Hindlimb muscle (tissue), 1 donor: ENCODE measurements around the gene INAFM1. TPM values are rescaled to one million over a fixed set of nuclear protein-coding genes. Genes with fewer than 3 reads are reported as not detected.
"Not testable (repeated sequence)": the region's sequence is repeated elsewhere in the genome, so short reads cannot be mapped to it uniquely, and the experiment has no call there.

Experiments used
- DNase-seq: peaks from one replicate; pipeline ENCODE4 v3.0.0-alpha.2; 2013
- polyA plus RNA-seq: library from polyadenylated mRNA; unstranded; fragments of 120-200 nt; gene quantifications from one replicate; pipeline ENCODE4 v1.2.1, GENCODE V29; 2013; ENCODE audit not compliant: insufficient read length

The INAFM1 gene
- polyA plus RNA-seq, 1 donor: 13.9 TPM

DNA sequence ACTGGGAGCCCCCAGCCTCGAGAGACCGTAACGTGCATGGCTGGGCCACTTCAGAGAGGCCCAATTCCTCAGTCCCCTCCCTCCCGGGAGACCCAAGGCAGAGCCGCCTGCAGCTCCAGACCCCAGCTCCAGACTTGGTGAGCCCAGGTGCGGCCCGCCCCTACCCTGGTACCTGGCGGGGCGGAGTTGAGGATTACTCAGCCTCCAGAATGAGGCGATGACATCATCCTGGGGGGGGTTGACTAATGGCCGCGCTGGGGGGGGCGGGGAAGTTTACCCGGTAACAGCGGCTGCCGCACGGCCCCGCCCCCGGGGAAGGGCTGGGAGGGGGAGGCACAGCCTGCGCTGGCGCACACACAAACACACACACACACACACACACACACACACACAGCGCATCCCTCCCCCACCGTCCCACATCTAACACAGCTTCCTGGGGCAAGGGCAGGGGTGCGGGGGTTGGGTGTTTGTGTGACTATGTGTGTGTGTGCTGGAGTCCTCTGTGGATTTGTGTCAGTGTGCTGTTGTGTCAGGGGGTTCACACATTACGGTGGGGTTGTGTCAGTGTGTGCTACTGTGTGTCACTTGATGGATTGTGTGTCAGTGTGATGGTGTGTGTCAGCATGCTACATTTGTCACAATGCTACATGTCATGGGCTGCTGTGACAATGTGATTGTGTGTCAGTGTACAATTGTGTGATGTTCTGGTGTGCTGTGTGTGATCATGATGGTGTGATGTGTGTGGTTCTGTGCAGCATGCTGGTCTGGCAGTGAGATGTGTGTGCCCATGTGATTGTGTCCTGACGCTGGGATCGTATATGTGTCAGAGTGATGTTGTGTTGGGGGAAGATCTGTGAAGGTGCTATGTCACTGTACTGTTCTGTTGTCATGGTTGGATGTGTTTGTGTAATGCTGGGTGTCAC lies 33.4 kb upstream of the INAFM1 start:
- DNase-seq: peak; percentile 60

DNA sequence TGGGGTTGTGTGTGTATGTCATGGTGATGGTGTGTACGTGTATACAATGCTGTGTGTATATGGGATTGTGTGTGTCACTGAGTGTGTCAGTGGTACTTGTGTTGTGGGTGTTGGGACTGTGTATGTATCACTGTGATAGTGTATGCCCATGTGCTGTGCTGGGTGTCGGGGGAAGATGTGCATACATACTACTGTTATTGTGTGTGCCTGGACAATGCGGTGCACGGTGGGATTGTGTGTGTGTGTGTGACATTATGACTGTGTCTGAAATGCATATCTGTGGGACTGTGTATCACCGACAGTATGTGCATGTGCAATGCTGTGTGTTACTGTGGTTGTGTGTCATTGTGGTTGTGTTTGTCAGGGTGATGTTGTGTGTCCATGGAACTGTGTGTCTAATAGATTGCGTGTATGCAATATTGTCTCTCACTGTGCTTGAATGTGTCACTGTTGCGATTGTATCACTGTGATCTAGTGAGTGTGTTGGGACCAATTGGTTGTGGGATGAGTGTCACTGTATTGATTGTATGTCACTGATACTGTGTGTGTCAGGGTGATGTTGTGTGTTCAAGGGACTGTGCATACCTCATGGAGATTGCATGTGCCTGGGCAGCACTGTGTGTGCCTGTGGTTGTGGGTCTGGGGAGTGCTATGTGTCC lies 32.6 kb upstream of the INAFM1 start:
- DNase-seq: no peak

DNA sequence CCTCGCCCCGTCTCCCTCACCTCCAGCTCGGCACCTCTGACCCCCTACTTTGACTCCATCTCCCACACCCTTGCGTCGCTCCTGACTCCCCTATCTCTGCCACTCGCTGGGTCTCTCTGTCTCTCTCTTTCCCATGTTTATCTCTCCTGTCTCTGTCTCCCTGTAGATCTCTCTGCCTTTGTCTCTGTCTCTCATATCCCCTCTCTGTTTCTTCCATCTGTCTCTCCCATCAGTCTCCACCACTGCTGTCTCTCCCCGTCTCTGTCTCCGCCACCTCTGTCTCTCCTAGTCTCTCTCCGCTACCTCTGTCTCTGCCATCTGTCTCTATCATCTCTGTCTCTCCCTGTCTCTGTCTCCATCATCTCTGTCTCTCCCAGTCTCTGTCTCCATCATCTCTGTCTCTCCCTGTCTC lies 31.3 kb upstream of the INAFM1 start:
- DNase-seq: no peak

DNA sequence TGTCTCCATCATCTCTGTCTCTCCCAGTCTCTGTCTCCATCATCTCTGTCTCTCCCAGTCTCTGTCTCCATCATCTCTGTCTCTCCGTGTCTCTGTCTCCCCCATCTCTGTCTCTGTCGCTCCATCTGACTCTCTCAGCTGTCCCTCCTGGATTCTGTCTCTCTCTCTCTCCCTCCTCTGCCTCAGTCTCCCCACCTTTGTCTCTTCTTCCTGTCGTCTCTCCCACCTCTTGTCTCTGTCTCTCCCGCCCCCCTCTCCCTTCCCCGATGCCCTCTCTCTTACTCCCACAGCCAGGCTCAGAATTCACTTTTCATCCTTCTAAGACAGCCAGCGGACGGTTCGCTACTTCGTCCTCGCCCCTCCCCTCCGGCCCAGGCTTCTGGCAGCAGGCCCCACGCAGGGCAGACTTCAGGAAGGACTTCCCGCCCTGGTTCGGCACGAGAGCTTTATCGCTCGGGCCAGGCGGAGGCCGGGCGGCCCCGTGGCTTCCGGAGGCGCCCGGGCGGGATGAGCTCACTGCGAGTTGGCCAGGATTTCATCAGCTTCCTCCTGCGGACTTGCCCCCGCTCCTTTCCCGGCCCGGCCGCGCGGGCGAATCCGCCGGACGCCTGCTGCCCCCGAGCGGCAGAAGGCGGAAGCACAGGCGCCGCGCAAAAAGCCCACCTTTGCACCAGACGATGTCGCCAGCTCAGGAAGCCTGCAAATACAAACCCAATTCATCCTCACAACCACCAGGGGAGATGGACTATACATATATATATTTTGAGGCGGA lies 30.7 kb upstream of the INAFM1 start:
- DNase-seq: peak; percentile 95

DNA sequence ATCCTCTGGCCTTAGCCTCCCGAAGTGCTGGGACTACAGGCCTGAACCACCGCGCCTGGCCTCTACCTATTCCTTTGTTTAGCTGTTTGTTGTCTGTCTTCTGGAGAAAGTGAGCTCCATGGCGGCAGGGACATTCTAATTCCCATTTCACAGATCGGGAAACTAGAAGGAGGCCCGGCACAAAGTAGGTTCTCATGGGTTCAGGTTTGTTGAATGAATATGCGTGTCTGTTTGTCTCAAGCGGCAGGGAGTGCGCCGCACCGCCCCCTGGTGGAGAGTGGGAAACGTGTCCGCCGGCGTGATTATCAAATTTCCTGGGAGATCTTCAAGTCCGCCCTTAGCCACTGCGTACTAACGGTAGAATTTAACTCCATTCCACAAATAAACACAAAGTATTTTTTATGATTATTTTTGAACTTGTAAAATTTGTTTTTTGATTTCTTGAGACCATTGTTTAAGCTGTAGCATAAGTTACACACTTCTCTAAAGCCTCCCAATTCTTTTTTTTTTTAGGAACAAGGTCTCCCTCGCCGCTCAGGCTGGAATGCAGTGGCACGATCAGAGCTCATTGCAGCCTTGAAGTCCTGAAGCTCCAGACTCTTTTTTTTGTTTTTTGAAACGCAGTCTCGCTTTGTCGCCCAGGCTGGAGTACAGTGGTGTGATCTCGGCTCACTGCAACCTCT lies 27.2 kb upstream of the INAFM1 start:
- DNase-seq: peak; percentile 74

DNA sequence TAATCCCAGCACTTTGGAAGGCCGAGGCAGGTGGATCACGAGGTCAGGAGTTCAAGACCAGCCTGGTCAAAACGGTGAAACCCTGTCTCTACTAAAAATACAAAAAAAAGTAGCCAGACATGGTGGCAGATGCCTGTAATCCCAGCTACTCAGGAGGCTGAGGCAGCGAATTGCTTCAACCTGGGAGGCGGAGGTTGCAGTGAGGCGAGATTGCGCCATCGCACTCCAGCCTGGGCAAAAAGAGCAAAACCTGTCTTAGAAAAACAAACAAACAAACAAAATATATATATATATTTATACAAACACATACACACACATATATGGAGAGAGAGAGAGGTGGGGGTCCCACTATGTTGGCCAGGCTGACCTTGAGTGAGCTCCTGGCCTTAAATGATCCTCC lies 21.7 kb upstream of the INAFM1 start:
- DNase-seq: not testable (repeated sequence)

DNA sequence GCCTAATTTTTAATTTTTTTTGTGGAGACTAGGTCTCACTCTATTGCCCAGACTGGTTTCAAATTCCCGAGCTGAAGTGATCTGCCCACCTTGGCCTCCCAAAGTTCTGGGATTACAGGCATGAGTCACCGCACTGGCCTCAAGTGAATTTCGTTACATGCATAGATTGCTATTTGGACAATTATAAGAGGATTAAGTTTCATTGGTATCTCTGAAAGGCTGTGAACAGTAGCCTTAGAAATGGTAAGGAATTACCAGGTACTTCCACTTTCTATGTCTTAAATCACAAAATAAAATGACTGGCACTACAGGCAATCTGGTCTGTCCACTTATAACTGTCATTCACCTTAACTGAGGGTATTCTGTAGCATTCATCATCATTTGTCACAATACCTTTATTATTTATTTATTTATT lies 21.2 kb upstream of the INAFM1 start:
- DNase-seq: no peak

DNA sequence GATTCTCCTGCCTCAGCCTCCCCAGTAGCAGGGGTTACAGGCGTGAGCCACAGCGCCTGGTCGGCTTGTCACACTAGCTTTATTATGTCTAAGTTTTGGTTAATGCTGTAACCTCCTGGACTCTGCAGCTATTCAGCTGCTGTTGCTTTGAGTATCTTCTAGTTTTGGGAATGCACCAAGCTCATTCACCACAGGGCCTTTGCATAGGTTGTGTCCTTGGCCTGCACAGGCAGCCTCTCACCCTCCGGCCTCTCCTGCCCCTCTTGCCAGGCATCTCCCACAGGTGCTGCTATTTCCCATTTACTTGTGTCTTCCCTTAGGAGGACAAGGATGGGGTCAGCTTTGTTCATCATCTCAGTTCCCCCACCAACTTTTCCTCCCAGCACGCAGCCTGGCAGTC lies 20.7 kb upstream of the INAFM1 start:
- no peak for DNase-seq

DNA sequence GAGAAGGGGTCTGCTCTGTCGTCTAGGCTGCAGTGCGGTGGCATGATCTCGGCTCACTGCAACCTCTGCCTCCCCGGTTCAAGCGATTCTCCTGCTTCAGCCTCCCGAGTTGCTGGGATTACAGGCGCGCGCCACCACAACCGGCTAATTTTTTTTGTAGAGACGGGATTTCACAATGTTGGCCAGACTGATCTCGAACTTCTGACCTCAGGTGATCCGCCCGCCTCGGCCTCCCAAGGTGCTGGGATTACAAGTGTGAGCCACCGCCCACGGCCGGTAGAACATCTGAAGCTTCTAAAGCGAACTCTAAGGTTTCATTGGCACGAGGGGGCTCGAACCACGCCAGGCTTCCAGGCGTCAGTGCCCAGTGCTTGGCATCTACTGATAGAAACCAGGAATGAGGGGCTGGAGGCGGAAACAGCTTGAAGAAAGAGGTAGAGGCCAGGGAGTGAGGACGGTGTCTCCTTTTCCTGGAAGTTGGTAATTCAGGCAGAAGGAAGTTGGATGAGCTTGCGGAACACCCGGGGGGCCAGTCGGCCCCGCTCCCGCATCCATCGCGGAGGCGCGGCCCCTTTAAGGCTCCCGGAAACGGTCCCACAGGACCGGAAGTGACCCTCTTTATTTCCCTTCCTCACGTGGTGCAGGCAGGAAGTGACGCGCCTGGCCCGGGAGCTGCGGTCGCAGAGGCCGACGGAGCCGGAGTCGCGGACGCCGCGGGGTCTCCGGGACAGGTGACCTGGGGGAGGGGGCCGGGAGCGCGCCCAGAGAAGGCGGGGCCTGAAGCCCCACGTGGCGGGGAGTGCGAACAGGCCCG lies 18.6 kb upstream of the INAFM1 start, which contains the start of gene CCDC9:
Gene CCDC9, plus strand, starts transcription at position 647 of the 814 bp plus-strand sequence. CDS start 1,876 bp downstream, outside the sequence.
- peak; percentile 96 for DNase-seq

DNA sequence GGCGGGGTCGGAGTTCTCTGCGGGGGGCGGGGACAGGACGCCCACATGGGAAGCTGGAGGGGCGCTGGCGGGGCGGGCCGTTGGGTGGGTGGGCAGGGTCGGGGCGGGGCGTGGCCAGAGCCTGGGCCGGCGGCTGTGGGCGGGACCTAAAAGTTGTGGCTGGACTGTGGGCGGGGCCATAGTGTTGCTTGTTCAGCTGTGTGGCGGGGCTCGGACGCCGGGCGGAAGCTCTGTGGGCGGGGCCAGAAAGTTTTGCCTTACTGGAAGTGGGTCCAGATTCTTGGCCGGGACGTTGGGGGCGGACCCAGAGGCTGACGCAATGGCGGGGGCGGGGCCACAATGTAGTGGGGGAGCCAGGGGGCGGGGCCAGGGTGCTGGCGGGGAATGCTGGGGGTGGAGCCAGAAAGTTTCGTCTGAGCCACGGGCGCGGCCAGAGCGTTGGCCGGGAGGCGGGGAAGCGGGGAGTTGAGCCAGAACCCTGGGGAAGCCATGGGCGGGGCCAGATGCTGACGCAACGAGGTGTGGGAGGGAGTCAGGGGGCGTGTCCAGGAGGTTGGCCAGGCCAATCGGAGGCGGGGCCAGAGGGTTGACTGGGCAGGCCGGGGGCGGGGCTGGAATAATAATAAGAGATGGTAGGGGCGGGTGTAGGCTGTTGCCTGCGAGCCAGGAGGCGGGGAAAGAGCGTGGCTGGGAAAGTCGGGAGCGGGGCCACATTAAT lies 17.8 kb upstream of the INAFM1 start:
- peak; percentile 98 for DNase-seq

DNA sequence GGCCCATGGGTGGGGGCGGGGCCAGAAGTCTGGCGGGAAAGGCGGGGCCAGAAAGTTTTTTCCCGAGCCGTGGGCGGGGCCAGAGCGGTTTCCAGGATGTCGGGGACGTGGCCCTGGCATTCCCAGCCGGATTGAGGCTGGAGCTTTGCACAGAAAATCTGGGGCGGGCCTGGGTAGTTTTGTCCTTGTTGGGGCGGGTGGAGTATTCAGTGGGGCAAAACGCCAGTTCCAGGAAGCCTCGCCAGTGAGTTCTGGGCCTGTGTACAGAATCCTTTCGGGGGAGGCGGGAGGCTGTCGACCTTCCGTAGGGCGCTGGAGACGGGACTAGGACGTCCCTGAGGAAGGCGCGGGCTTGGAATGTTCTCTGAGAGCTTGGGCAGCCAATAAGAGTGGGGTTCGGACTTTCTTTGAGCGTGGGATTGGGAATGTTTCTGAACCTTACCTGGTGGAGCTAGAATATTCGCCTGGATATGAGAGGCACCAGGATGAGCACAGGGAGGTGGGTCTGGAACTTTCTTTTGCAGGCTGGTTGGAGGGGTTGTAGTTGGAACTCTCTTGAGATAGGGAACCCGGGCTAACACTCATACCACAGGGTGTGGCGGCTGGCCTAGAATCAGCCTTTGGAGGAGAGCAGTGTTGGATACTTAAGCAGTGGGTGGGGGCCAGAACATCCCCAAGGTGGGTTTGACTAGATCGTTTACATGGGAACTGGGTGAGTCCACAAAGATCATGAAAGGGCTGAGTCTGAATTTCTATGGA lies 17.1 kb upstream of the INAFM1 start:
- DNase-seq: no peak

DNA sequence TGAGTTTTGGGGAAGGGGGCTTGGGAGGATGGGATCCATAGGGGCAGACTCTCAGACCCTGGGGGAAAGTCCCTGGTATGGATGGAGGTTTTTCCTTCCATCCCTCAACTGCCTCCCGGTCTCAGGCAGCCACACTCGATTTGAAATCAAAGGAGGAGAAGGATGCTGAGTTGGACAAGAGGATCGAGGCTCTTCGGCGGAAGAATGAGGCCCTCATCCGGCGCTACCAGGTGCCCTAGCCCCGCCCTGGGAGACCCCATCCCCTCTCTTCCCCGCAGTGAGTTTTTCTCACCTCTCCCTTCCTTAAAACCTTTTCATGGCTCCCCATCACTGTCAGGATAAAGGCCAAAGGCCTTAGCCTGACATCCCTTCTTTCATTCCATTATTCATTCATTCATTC lies 16.3 kb upstream of the INAFM1 start:
- no peak for DNase-seq

DNA sequence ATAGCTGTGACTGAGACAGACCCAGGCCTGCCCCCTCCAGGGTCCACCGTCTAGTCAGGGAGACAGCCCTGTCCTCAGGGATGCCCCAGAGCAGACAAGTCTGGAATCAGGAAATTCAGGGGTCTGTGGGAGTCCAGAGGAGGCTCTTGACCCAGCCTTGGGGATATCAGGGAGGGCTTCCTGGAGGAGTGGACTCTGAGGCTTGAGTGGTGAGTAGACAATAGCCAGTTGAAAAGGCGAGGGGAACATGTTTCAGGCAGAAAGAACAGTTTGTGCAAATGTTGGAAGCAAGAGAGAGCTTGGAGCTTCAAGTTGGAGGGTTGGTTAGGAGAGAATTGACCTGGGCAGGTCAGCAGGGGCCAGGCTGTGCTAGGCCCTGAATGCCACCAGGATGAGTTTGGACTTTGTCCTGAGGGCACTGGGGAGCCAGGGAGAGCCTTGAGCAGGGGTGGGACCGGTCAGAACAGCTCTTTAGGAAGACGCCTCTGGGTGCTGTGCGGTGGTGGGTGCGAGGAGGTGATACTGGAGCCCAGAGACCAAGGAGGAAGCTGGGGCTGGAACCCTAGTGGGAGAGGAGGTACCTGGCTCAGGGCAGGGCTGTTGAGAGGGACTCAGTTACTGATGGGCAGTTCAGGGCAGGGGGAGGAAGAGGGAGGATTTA lies 15.7 kb upstream of the INAFM1 start:
- no peak for DNase-seq

DNA sequence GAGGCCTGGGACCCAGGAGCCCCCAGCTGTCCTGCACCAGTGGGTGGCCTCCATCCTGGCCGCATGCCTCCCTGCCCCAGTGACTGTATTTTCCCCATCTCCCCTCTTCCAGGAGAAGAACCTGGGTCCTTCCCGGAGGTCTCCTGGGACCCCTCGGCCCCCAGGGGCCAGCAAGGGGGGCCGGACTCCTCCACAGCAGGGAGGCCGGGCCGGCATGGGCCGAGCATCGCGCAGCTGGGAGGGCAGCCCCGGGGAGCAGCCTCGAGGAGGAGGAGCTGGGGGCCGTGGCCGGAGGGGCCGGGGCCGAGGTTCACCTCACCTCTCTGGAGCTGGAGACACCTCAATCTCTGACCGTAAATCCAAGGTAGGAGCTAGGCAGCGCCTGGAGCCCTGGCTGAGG lies 14.2 kb upstream of the INAFM1 start:
- no peak for DNase-seq

DNA sequence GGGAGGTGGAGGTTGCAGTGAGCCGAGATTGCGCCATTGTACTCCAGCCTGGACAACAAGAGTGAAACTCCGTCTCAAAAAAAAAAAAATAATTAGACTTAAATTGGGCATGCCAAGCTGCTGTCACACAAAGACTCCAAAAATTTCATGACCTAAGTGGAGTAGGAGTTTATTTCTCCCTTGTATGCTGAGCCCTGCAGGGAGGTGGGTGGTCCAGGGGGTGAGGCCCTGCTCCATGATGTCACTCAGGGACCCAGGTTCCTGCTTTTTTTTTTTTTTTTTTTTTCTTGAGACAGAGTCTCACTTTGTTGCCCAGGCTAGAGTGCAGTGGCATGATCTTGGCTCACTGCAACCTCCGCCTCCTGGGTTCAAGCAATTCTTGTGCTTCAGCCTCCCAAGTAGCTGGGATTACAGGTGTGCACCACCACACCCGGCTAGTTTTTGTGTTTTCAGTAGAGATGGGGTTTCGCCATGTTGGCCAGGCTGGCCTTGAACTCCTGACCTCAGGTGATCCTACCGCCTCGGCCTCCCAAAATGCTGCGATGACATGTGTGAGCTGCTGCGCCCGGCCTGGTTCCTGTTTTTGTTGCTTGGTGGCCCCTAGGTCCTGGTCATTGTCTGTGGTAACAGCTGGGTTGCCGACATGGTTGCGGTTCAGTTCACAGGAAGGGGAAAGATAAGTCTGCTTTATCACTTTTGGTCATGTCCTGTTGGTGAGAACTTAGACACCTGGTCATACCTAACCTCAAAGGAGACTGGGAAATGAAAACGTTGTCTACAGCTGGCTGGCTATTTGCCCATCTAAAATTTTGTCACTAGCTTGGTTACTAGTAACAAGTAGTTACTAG lies 12.5 kb upstream of the INAFM1 start:
- DNase-seq: not testable (repeated sequence)

DNA sequence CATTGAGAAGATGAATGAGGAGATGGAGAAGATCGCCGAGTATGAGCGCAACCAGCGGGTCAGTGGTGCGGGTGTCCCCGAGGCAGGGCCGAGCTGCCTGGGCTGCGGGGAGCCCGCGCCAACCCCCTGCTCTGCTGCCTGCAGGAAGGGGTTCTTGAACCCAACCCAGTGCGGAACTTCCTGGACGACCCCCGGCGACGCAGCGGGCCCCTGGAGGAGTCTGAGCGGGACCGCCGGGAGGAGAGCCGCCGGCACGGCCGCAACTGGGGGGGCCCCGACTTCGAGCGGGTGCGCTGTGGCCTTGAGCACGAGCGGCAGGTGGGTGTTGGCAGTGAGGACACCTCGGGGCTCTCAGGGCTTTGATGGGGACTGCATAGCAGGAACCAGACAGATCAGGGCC lies 10.1 kb upstream of the INAFM1 start:
- no peak for DNase-seq

DNA sequence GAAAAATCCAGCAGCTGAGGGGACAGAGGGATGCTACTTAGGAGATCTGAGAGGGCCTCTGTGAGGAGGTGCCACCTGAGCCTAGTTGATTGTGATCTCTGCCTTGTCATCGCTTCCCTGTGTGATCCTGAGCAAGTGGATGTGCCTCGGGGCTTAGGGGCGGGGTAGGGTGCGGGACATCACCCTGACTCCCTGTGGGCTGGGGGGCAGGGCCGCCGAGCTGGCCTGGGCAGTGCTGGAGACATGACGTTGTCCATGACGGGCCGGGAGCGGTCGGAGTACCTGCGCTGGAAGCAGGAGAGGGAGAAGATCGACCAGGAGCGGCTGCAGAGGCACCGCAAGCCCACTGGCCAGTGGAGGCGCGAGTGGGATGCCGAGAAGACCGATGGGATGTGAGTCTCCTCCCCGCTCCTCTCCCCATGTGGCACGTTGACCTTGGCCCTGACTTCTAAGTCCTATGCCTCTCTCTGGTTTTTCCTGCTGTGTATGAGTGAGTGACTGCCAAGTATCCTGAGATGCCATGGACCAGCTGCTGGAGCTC lies 8.2 kb upstream of the INAFM1 start:
- no peak for DNase-seq

DNA sequence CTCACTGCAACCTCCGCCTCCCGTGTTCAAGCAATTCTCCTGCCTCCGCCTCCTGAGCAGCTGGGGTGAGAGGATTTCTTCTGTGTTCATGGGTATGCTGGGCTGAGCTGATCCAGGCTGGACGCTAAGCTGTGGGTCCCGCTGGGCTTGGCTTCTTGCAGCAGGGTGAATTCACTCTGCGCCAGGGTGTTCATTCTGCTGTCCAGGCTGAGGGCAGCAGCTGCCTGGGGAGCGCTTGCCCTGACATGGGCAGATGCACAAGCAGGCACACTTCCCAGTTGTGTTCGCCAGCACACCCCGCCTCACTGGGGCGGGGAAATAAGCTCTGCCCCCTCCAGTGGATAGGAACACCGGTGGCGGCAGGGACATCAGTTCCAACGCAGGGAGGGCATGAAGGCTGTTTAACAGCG lies 7.3 kb upstream of the INAFM1 start:
- peak; percentile 42 for DNase-seq
